Bronchial epithelial cell (primary cell): ENCODE measurements around the gene CTDSP1. TPM values are rescaled to one million over a fixed set of nuclear protein-coding genes. Genes with fewer than 3 reads are reported as not detected.

ENCODE experiments used
- DNase-seq: peaks from one replicate; pipeline ENCODE4 v3.0.0-alpha.2; 2010; ENCODE audit warnings: low read depth
- FAIRE-seq: peaks from 2 replicates; lab custom pipeline; 2011; peaks lifted over from hg19 to GRCh38; lab: Jason Lieb, UNC
- H3K27me3 ChIP-seq: 2 replicates; pipeline ENCODE4 v1.5.1; 2011; ENCODE audit warnings: low read length; ENCODE audit not compliant: control insufficient read depth, insufficient read depth
- H3K36me3 ChIP-seq: 2 replicates; pipeline ENCODE4 v1.5.1; 2011; ENCODE audit warnings: low read length; ENCODE audit not compliant: control insufficient read depth, insufficient read depth
- H3K4me3 ChIP-seq: 2 replicates; pipeline ENCODE4 v1.5.1; 2011; ENCODE audit warnings: mild to moderate bottlenecking, low read depth, low read length, control low read depth
- CTCF ChIP-seq: IDR thresholded peaks from 2 replicates; pipeline ENCODE4 v1.5.1; 2011; ENCODE audit warnings: mild to moderate bottlenecking, moderate library complexity, low read length, control low read depth, inconsistent platforms; ENCODE audit not compliant: insufficient read depth, severe bottlenecking
- total RNA-seq: library from RNA; depleted of rRNA; stranded (reverse); fragments of >200 nt; gene quantifications from 2 replicates; pipeline ENCODE4 v1.2.1, GENCODE V29; 2014

Gene CTDSP1
- total RNA-seq, 1 donor from 2014 or later = 32.1 TPM

GRCh38 chr2:218428846-218429558, 29.3 kb downstream of the CTDSP1 start:
- H3K36me3 ChIP-seq = no peaks in the 10 kb centered on the region
- FAIRE-seq (no peak), DNase-seq (no peak)
- H3K27me3 ChIP-seq = peaks cover 2% of the 10 kb centered on the region
- no peak overlapping the region for H3K4me3 ChIP-seq
- TF ChIP-seq CTCF = no peak

GRCh38 chr2:218429911-218430692, 30.4 kb downstream of the CTDSP1 start:
- no peak for DNase-seq
- H3K4me3 ChIP-seq = no peak overlapping the region
- no peaks in the 10 kb centered on the region for H3K36me3 ChIP-seq
- no peak for TF ChIP-seq CTCF
- FAIRE-seq = no peak
- peaks cover 2% of the 10 kb centered on the region for H3K27me3 ChIP-seq

GRCh38 chr2:218430721-218431120, 31.1 kb downstream of the CTDSP1 start:
- no peak overlapping the region for H3K4me3 ChIP-seq
- FAIRE-seq = no peak
- TF ChIP-seq CTCF = no peak
- H3K27me3 ChIP-seq = peaks cover 2% of the 10 kb centered on the region
- H3K36me3 ChIP-seq = no peaks in the 10 kb centered on the region
- DNase-seq = no peak

- no peak overlapping the region for H3K4me3 ChIP-seq
- peaks cover 2% of the 10 kb centered on the region for H3K27me3 ChIP-seq
- H3K36me3 ChIP-seq = no peaks in the 10 kb centered on the region
- DNase-seq = no peak
- no peak for FAIRE-seq
- TF ChIP-seq CTCF = no peak
These were observed 32.2 kb downstream of the CTDSP1 start for GRCh38 chr2:218431878-218432277.

GRCh38 chr2:218432676-218433365, 33.2 kb downstream of the CTDSP1 start:
- DNase-seq = no peak
- peaks cover 2% of the 10 kb centered on the region for H3K27me3 ChIP-seq
- FAIRE-seq = no peak
- no peak for TF ChIP-seq CTCF
- H3K4me3 ChIP-seq = no peak overlapping the region
- no peaks in the 10 kb centered on the region for H3K36me3 ChIP-seq
